Activated CD4-positive, alpha-beta T cell treated with anti-CD3 and anti-CD28 coated beads, Interleukin-2, Interleukin-4, amounts not matched to agents 100 ng/mL and 50 ng/mL, durations not matched to agents 16 hours and 8 hours (primary cell): ENCODE data around the gene C10orf53.
"Not testable (repeated sequence)": the region's sequence is repeated elsewhere in the genome, so short reads cannot be mapped to it uniquely, and the experiment has no call there.

Experiments
- DNase-seq: peaks from one replicate; pipeline ENCODE4 v3.0.0-alpha.2; 2020; ENCODE audit warnings: low spot score

C10orf53 gene

GRCh38 chr10:49688261-49688846 is 8.9 kb downstream of the C10orf53 start:
- DNase-seq: no peak

GRCh38 chr10:49688920-49689319 is 9.5 kb downstream of the C10orf53 start:
- no peak for DNase-seq

- DNase-seq: no peak
These were observed 10.5 kb downstream of the C10orf53 start for GRCh38 chr10:49689882-49690510.

GRCh38 chr10:49690698-49691356 is 11.4 kb downstream of the C10orf53 start:
- DNase-seq: no peak

- DNase-seq: no peak
These were observed 12.1 kb downstream of the C10orf53 start for GRCh38 chr10:49691588-49691987.

GRCh38 chr10:49694466-49694865 is 15.0 kb downstream of the C10orf53 start:
- no peak for DNase-seq

- no peak for DNase-seq
These were observed 16.9 kb downstream of the C10orf53 start for GRCh38 chr10:49696311-49696710.

GRCh38 chr10:49698679-49699078 is 19.2 kb downstream of the C10orf53 start:
- no peak for DNase-seq

GRCh38 chr10:49700211-49700610 is 20.8 kb downstream of the C10orf53 start:
- DNase-seq: no peak

GRCh38 chr10:49700997-49701396 is 21.5 kb downstream of the C10orf53 start:
- no peak for DNase-seq

GRCh38 chr10:49707585-49707984 is 28.1 kb downstream of the C10orf53 start:
- DNase-seq: no peak

- no peak for DNase-seq
These were observed 30.5 kb downstream of the C10orf53 start for GRCh38 chr10:49709934-49710333.

- DNase-seq: no peak
These were observed 31.5 kb downstream of the C10orf53 start for GRCh38 chr10:49710966-49711365.

GRCh38 chr10:49711481-49711880 is 32.0 kb downstream of the C10orf53 start:
- DNase-seq: no peak

- DNase-seq: no peak
These were observed 33.8 kb downstream of the C10orf53 start for GRCh38 chr10:49713266-49713665.

- DNase-seq: not testable (repeated sequence)
These were observed 35.7 kb downstream of the C10orf53 start for GRCh38 chr10:49715157-49715556.

GRCh38 chr10:49726593-49726992 is 47.1 kb downstream of the C10orf53 start:
- DNase-seq: no peak

- no peak for DNase-seq
These were observed 54.4 kb downstream of the C10orf53 start for GRCh38 chr10:49733866-49734265.

- no peak for DNase-seq
These were observed 55.2 kb downstream of the C10orf53 start for GRCh38 chr10:49734676-49735075.

- DNase-seq: no peak
These were observed 55.7 kb downstream of the C10orf53 start for GRCh38 chr10:49735161-49735560.

- DNase-seq: no peak
These were observed 56.6 kb downstream of the C10orf53 start for GRCh38 chr10:49735848-49736563.

- DNase-seq: no peak
These were observed 57.2 kb downstream of the C10orf53 start for GRCh38 chr10:49736564-49737113.
